SU-DHL-6 (cell line): ENCODE results near the gene HIVEP3.

Source experiments
- EZH2phosphoT487 ChIP-seq: fragments of 200-600 bp; sonication (generic), shearing (Covaris generic); conservative IDR thresholded peaks from 2 replicates; pipeline ENCODE4 v1.6.1; 2018; ENCODE audit warnings: mild to moderate bottlenecking, antibody characterized with exemption, low read length, moderate library complexity, mixed read lengths
- TF ChIP-seq, protein P1 (sequence below): fragments of 200-600 bp; sonication (generic); IDR thresholded peaks from one replicate; pipeline ENCODE4 v1.5.1; 2017; ENCODE audit warnings: antibody characterized with exemption, mild to moderate bottlenecking, low read length, moderate library complexity; ENCODE audit not compliant: insufficient read depth, poor library complexity, severe bottlenecking

DNA sequence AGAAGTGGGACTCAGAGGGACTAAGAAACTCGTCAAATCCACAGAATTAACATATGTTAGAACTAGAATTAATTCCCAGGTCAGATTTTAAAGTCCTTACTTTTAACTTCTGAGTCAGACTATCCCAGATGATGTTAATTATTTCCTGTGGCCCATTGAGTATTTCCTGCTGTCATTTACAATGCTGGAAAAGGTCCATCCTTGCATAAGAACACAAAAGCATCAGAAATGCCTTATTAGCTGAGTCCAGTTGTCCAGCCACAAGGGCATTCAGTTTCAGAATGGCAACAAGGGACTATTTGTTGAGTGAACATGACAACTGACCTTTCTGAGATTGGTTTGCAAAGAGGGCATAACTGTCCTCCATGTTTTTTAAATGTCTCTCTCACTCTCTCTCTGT, 16.5 kb upstream of the HIVEP3 start:
- TF ChIP-seq, protein P1, sequence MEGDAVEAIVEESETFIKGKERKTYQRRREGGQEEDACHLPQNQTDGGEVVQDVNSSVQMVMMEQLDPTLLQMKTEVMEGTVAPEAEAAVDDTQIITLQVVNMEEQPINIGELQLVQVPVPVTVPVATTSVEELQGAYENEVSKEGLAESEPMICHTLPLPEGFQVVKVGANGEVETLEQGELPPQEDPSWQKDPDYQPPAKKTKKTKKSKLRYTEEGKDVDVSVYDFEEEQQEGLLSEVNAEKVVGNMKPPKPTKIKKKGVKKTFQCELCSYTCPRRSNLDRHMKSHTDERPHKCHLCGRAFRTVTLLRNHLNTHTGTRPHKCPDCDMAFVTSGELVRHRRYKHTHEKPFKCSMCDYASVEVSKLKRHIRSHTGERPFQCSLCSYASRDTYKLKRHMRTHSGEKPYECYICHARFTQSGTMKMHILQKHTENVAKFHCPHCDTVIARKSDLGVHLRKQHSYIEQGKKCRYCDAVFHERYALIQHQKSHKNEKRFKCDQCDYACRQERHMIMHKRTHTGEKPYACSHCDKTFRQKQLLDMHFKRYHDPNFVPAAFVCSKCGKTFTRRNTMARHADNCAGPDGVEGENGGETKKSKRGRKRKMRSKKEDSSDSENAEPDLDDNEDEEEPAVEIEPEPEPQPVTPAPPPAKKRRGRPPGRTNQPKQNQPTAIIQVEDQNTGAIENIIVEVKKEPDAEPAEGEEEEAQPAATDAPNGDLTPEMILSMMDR, result no peak
- TF ChIP-seq EZH2phosphoT487, result no peak
